Spleen (tissue), 11 donors: ENCODE measurements around the gene GRIK4. TPM values are rescaled to one million over a fixed set of nuclear protein-coding genes. Genes with fewer than 3 reads are reported as not detected.
A peak's percentile ranks its signal among the peaks of the same experiment; 100 is the strongest.

Source experiments
- DNase-seq: peaks from one replicate; pipeline ENCODE4 v3.0.0-alpha.2; 2020
- H3K27ac ChIP-seq, 8 donors: fragments of 200-600 bp; sonication (generic) in 7 of 8; 1 replicate in 4 of 8; 2 replicates in 4 of 8; pipeline versions ENCODE4 v1.5.0 to v1.8.0; 2016 to 2021; ENCODE audit warnings: inconsistent platforms in 4 of 8, mild to moderate bottlenecking in 4 of 8, moderate library complexity in 1 of 8
- H3K27me3 ChIP-seq, 7 donors: fragments of 200-600 bp; sonication (generic) in 6 of 7; replicated peaks in 1 of 7; 1 replicate in 4 of 7; 2 replicates in 3 of 7; pipeline versions ENCODE4 v1.5.0 to v1.8.0; 2016 to 2021; ENCODE audit warnings: inconsistent platforms in 3 of 7, mild to moderate bottlenecking in 1 of 7
- H3K36me3 ChIP-seq, 6 donors: fragments of 200-600 bp; sonication (generic) in 5 of 6; 1 replicate in 4 of 6; 2 replicates in 2 of 6; pipeline versions ENCODE4 v1.5.0 to v1.8.0; 2016 to 2021; ENCODE audit warnings: inconsistent platforms in 2 of 6
- H3K4me1 ChIP-seq, 6 donors: fragments of 200-600 bp; sonication (generic) in 5 of 6; 1 replicate in 3 of 6; 2 replicates in 3 of 6; pipeline versions ENCODE4 v1.5.0 to v1.8.0; 2016 to 2021; ENCODE audit warnings: inconsistent platforms in 3 of 6
- H3K4me3 ChIP-seq, 8 donors: fragments of 200-600 bp; sonication (generic) in 7 of 8; 1 replicate in 4 of 8; 2 replicates in 4 of 8; pipeline versions ENCODE4 v1.5.0 to v1.8.0; 2016 to 2021; ENCODE audit warnings: inconsistent platforms in 4 of 8, mild to moderate bottlenecking in 4 of 8, moderate library complexity in 2 of 8
- H3K9me3 ChIP-seq, 8 donors: fragments of 200-600 bp; sonication (generic) in 7 of 8; 1 replicate in 4 of 8; 2 replicates in 4 of 8; pipeline versions ENCODE4 v1.5.0 to v1.8.0; 2016 to 2021; ENCODE audit warnings: inconsistent platforms in 4 of 8
- CTCF ChIP-seq, 11 experiments: fragments of 200-600 bp in 7 of 11; fragments of 450-650 bp in 4 of 11; sonication (generic) in 4 of 11; IDR thresholded peaks in 8 of 11; conservative IDR thresholded peaks in 3 of 11; 1 replicate in 7 of 11; 2 replicates in 4 of 11; pipeline versions ENCODE4 v1.4.0 to v1.8.0; 2016 to 2021; ENCODE audit warnings: antibody characterized with exemption in 11 of 11, inconsistent platforms in 4 of 11, mild to moderate bottlenecking in 1 of 11
- POLR2A ChIP-seq, 3 donors: fragments of 450-650 bp; IDR thresholded peaks; one replicate each; pipeline ENCODE4 v1.5.1; 2017; ENCODE audit warnings: antibody characterized with exemption in 3 of 3, mild to moderate bottlenecking in 1 of 3
- POLR2AphosphoS5 ChIP-seq, 3 donors: sonication (generic); formaldehyde crosslinking; IDR thresholded peaks; one replicate each; pipeline ENCODE4 v1.5.1; 2017; ENCODE audit warnings: antibody characterized with exemption in 3 of 3
- WGBS, 5 donors: extraction: QIAGEN DNeasy Blood & Tissue Kit in 3 of 5; methylation state at CpG; one replicate each; pipeline versions ENCODE4 v1.1.5 to v1.1.7; 2013 to 2018; 5-methylcytosine and 5-hydroxymethylcytosine counted together
- intact Hi-C: fragments of 100-400 bp; cut with DNase I; formaldehyde crosslinking; loops from one replicate; pipeline ENCODE4 v1.15.0; 2023; ENCODE audit warnings: low total_unique reads
- polyA plus RNA-seq, 3 donors: library from polyadenylated mRNA; stranded (reverse); fragments of 200-250 nt; gene quantifications; one replicate each; pipeline ENCODE4 v1.2.1, GENCODE V29; 2013
- total RNA-seq, 7 donors: library from RNA; depleted of rRNA in 3 of 7; stranded (reverse); fragments of >200 nt in 3 of 7; fragmentation: NEBNext Ultra II Directional in 4 of 7; extraction: Animal tissue kit (Norgen Biotek cat#: 25700) in 4 of 7; gene quantifications; one replicate each; pipeline versions ENCODE4 v1.1.0 to v1.2.1, GENCODE V29; 2016 to 2021
- donor health status: healthy with polysubstance abuse.
- donor health status: DM: no; HTN: no; CAD: no; lungs with moderate emphysema.
- donor health status: DM: no; HTN: no; CAD: no.
- donor health status: Bipolar disorder and iron deficiency.
- donor health status: healthy.
- donor health status: DM: no; HTN: no; CAD: no.
- donor health status: DM: yes; HTN: yes; CAD: no.

GRIK4 gene
- total and polyA plus RNA-seq, 10 donors, result 0.04 to 2.4 (median 0.59) TPM

- intact Hi-C loops, result no loop called here
- WGBS, 5 donors, result 54 to 63% (median 57%) methylated on average over 2 of the region's 2 CpGs
- DNase-seq, result no peak
- Histone ChIP-seq H3K36me3 (no peaks in the 10 kb centered on the region), H3K27me3 (peaks cover 0 to 7% (median 0%) of the 10 kb centered on the region in 7 donors), H3K4me3 (no peak overlapping the region), H3K4me1 (no peaks in the 10 kb centered on the region), H3K9me3 (no peaks in the 10 kb centered on the region), H3K27ac (no peak overlapping the region)
- TF ChIP-seq CTCF (IDR thresholded peaks at IDR 0.05 in 8 of 11, conservative IDR thresholded peaks at IDR 0.05 in 3 of 11), result no peak
- TF ChIP-seq POLR2A (IDR thresholded peaks at IDR 0.05), result no peak
- TF ChIP-seq POLR2AphosphoS5 (IDR thresholded peaks at IDR 0.05), result no peak
Observed at GRCh38 chr11:120494595-120494994, 17.0 kb upstream of the GRIK4 start.

- no peaks in the 10 kb centered on the region for H3K36me3 ChIP-seq
- WGBS, 5 donors, result 86 to 93% (median 89%) methylated on average over 8 of the region's 8 CpGs
- intact Hi-C loops, result no loop called here
- no peak overlapping the region for H3K27ac ChIP-seq
- H3K4me3 ChIP-seq, result no peak overlapping the region
- H3K9me3 ChIP-seq, result no peaks in the 10 kb centered on the region
- no peaks in the 10 kb centered on the region for H3K4me1 ChIP-seq
- TF ChIP-seq CTCF (IDR thresholded peaks at IDR 0.05 in 8 of 11, conservative IDR thresholded peaks at IDR 0.05 in 3 of 11), result no peak
- no peak for TF ChIP-seq POLR2AphosphoS5 (IDR thresholded peaks at IDR 0.05)
- TF ChIP-seq POLR2A (IDR thresholded peaks at IDR 0.05), result no peak
- DNase-seq, result no peak
- peaks cover 0 to 52% (median 23%) of the 10 kb centered on the region in 7 donors for H3K27me3 ChIP-seq
Observed at GRCh38 chr11:120499088-120499487, 12.5 kb upstream of the GRIK4 start.

- Histone ChIP-seq H3K27ac (no peak overlapping the region), H3K4me3 (no peak overlapping the region), H3K27me3 (peaks cover 0 to 60% (median 30%) of the 10 kb centered on the region in 7 donors), H3K36me3 (no peaks in the 10 kb centered on the region), H3K4me1 (no peaks in the 10 kb centered on the region), H3K9me3 (no peaks in the 10 kb centered on the region)
- intact Hi-C loops, result no loop called here
- TF ChIP-seq CTCF (IDR thresholded peaks at IDR 0.05 in 8 of 11, conservative IDR thresholded peaks at IDR 0.05 in 3 of 11) (no peak), POLR2A (IDR thresholded peaks at IDR 0.05) (no peak), POLR2AphosphoS5 (IDR thresholded peaks at IDR 0.05) (no peak)
- DNase-seq, result no peak
- WGBS, 5 donors, result 68 to 80% (median 78%) methylated on average over 5 of the region's 5 CpGs
Observed at GRCh38 chr11:120499859-120500258, 11.7 kb upstream of the GRIK4 start.

GRCh38 chr11:120500414-120501071, 11.0 kb upstream of the GRIK4 start:
- intact Hi-C loops, result no loop called here
- Histone ChIP-seq H3K27me3 (peaks cover 0 to 67% (median 34%) of the 10 kb centered on the region in 7 donors), H3K4me3 (no peak overlapping the region), H3K36me3 (no peaks in the 10 kb centered on the region), H3K4me1 (no peaks in the 10 kb centered on the region), H3K9me3 (no peaks in the 10 kb centered on the region), H3K27ac (no peak overlapping the region)
- DNase-seq, result peak; percentile 61
- TF ChIP-seq POLR2AphosphoS5 (IDR thresholded peaks at IDR 0.05), result no peak
- no peak for TF ChIP-seq CTCF (IDR thresholded peaks at IDR 0.05 in 8 of 11, conservative IDR thresholded peaks at IDR 0.05 in 3 of 11)
- no peak for TF ChIP-seq POLR2A (IDR thresholded peaks at IDR 0.05)
- 53 to 62% (median 58%) methylated on average over 13 to 14 of the region's 14 CpGs for WGBS, 5 donors
